A673 (cell line): ENCODE data around the gene PGD. TPM values are rescaled to one million over a fixed set of nuclear protein-coding genes. Genes with fewer than 3 reads are reported as not detected.

ENCODE experiments used
- BruUV-seq: library from RNA; stranded (reverse); fragments of 400-500 nt; replicated peaks from 2 replicates; lab custom pipeline; 2021; lab: Mats Ljungman, UMichigan
- CTCF ChIA-PET: fragments of 300-600 bp; sonication (Branson Sonifier 250); formaldehyde crosslinking; loops from one replicate; lab custom pipeline; 2022; ENCODE audit warnings: antibody characterized with exemption; lab: Charles Lee
- POLR2A ChIA-PET: fragments of 300-600 bp; sonication (Branson Sonifier 250); formaldehyde crosslinking; loops from one replicate; lab custom pipeline; 2022; ENCODE audit warnings: antibody characterized with exemption; ENCODE audit not compliant: low non-redundant PET; lab: Charles Lee
- DNase-seq: peaks from one replicate; pipeline ENCODE4 v3.0.0-alpha.2; 2015; ENCODE audit warnings: low spot score
- H3K27ac ChIP-seq: fragments of 200-600 bp; sonication (generic); 2 replicates; pipeline ENCODE4 v1.5.1; 2016; ENCODE audit warnings: mixed run types, low read depth, mild to moderate bottlenecking, mixed read lengths, antibody characterized with exemption, low read length; ENCODE audit not compliant: poor library complexity, severe bottlenecking
- H3K27me3 ChIP-seq: fragments of 200-600 bp; sonication (generic); replicated peaks from 2 replicates; pipeline ENCODE4 v1.6.1; 2017; ENCODE audit warnings: mixed run types, low read depth, mild to moderate bottlenecking, mixed read lengths, antibody characterized with exemption, low read length; ENCODE audit not compliant: insufficient read depth, poor library complexity
- H3K36me3 ChIP-seq: fragments of 200-600 bp; sonication (generic); 2 replicates; pipeline ENCODE4 v1.6.1; 2016; ENCODE audit warnings: mixed run types, mild to moderate bottlenecking, mixed read lengths, antibody characterized with exemption, low read length; ENCODE audit not compliant: insufficient read depth, poor library complexity, severe bottlenecking
- H3K4me1 ChIP-seq: fragments of 200-600 bp; sonication (generic); 2 replicates; pipeline ENCODE4 v1.6.1; 2017; ENCODE audit warnings: mixed run types, mild to moderate bottlenecking, mixed read lengths, antibody characterized with exemption, low read length; ENCODE audit not compliant: insufficient read depth, poor library complexity, severe bottlenecking
- H3K4me3 ChIP-seq: fragments of 200-600 bp; sonication (generic); 2 replicates; pipeline ENCODE4 v1.5.1; 2016; ENCODE audit warnings: low read depth, mixed run types, mild to moderate bottlenecking, mixed read lengths, low read length; ENCODE audit not compliant: poor library complexity, severe bottlenecking
- H3K9me3 ChIP-seq: fragments of 200-600 bp; sonication (generic); 2 replicates; pipeline ENCODE4 v1.6.1; 2016; ENCODE audit warnings: mixed run types, low read depth, mild to moderate bottlenecking, mixed read lengths, antibody characterized with exemption, low read length; ENCODE audit not compliant: poor library complexity, severe bottlenecking
- CTCF ChIP-seq: fragments of 300-800, 200-600 bp; sonication (generic); conservative IDR thresholded peaks from 2 replicates; pipeline ENCODE4 v1.5.1; 2017; ENCODE audit warnings: low read depth, mild to moderate bottlenecking, antibody characterized with exemption, low read length, moderate library complexity, mixed read lengths
- EZH2 ChIP-seq: fragments of 200-600 bp; sonication (generic); IDR thresholded peaks from 2 replicates; pipeline ENCODE4 v1.6.1; 2017; ENCODE audit warnings: borderline replicate concordance, low read depth, mild to moderate bottlenecking, mixed read lengths, antibody characterized with exemption, low read length; ENCODE audit not compliant: poor library complexity, severe bottlenecking
- intact Hi-C: fragments of 100-400 bp; cut with micrococcal nuclease; formaldehyde crosslinking; loops from one replicate; pipeline ENCODE4 v1.10.0; 2022; ENCODE audit not compliant: unreplicated experiment
- total RNA-seq: library from RNA; stranded (reverse); gene quantifications from 2 replicates; pipeline ENCODE4 v1.2.3, GENCODE V29; 2021

The PGD gene
- total RNA-seq, 1 experiment from 2014 or later, result 451 TPM

GRCh38 chr1:10444248-10444647 is 45.4 kb downstream of the PGD start:
- TF ChIP-seq CTCF, result no peak
- no peak for TF ChIP-seq EZH2
- DNase-seq, result no peak
- no TSS peak for BruUV-seq
- POLR2A ChIA-PET, result no interaction called here
- Histone ChIP-seq H3K36me3 (no peaks in the 10 kb centered on the region), H3K4me3 (no peak overlapping the region), H3K27me3 (no peaks in the 10 kb centered on the region), H3K27ac (no peak overlapping the region), H3K4me1 (no peaks in the 10 kb centered on the region), H3K9me3 (no peaks in the 10 kb centered on the region)
- intact Hi-C loops, result no loop called here
- CTCF ChIA-PET, result no interaction called here

GRCh38 chr1:10444795-10445397 is 46.0 kb downstream of the PGD start:
- POLR2A ChIA-PET, result no interaction called here
- intact Hi-C loops, result no loop called here
- Histone ChIP-seq H3K4me1 (no peaks in the 10 kb centered on the region), H3K9me3 (no peaks in the 10 kb centered on the region), H3K27ac (no peak overlapping the region), H3K4me3 (no peak overlapping the region), H3K27me3 (no peaks in the 10 kb centered on the region), H3K36me3 (no peaks in the 10 kb centered on the region)
- CTCF ChIA-PET, result no interaction called here
- no TSS peak for BruUV-seq
- DNase-seq, result no peak
- TF ChIP-seq CTCF (no peak), EZH2 (no peak)

- H3K9me3 ChIP-seq, result no peaks in the 10 kb centered on the region
- H3K4me3 ChIP-seq, result no peak overlapping the region
- TF ChIP-seq CTCF (no peak), EZH2 (no peak)
- no peaks in the 10 kb centered on the region for H3K27me3 ChIP-seq
- CTCF ChIA-PET, result interaction anchor here (0.6 kb wide), 1 partner anchor 415 kb away, joined by 3 read pairs; no protein-coding TSS in a partner anchor
- DNase-seq, result no peak
- POLR2A ChIA-PET, result no interaction called here
- no peaks in the 10 kb centered on the region for H3K4me1 ChIP-seq
- no TSS peak for BruUV-seq
- no peaks in the 10 kb centered on the region for H3K36me3 ChIP-seq
- intact Hi-C loops, result no loop called here
- H3K27ac ChIP-seq, result no peak overlapping the region
Observed at GRCh38 chr1:10446790-10447422, 48.0 kb downstream of the PGD start.
